NT2/D1 (cell line): ENCODE measurements around the gene NRCAM.

Source experiments
- DNase-seq: peaks from one replicate; pipeline ENCODE4 v3.0.0-alpha.2; 2011; ENCODE audit warnings: low read depth, low spot score
- H3K27me3 ChIP-seq: 2 replicates; pipeline ENCODE4 v1.6.0; 2011; ENCODE audit warnings: mild to moderate bottlenecking; ENCODE audit not compliant: insufficient read length, insufficient read depth
- H3K36me3 ChIP-seq: 2 replicates; pipeline ENCODE4 v1.6.1; 2011; ENCODE audit warnings: mild to moderate bottlenecking, low read length, mixed read lengths; ENCODE audit not compliant: insufficient read depth, insufficient read length
- H3K4me1 ChIP-seq: 2 replicates; pipeline ENCODE4 v1.5.1; 2011; ENCODE audit not compliant: insufficient read depth, insufficient read length
- H3K4me3 ChIP-seq: 2 replicates; pipeline ENCODE4 v1.5.1; 2011; ENCODE audit warnings: low read depth; ENCODE audit not compliant: insufficient read length
- H3K9ac ChIP-seq: 2 replicates; pipeline ENCODE4 v1.6.0; 2011; ENCODE audit warnings: low read depth; ENCODE audit not compliant: insufficient read length
- H3K9me3 ChIP-seq: 2 replicates; pipeline ENCODE4 v1.5.1; 2011; ENCODE audit warnings: mild to moderate bottlenecking, low read length; ENCODE audit not compliant: insufficient read depth
- SUZ12 ChIP-seq: IDR thresholded peaks from 2 replicates; pipeline ENCODE4 v1.6.1; 2011; ENCODE audit not compliant: insufficient read length, insufficient read depth; ENCODE audit errors: extremely low read depth
- YY1 ChIP-seq: IDR thresholded peaks from 2 replicates; pipeline ENCODE4 v1.6.1; 2011; ENCODE audit not compliant: insufficient read length, insufficient read depth
- ZNF274 ChIP-seq: IDR thresholded peaks from 2 replicates; pipeline ENCODE4 v1.6.1; 2011; ENCODE audit warnings: mild to moderate bottlenecking, low read depth, low read length

Gene NRCAM

DNA sequence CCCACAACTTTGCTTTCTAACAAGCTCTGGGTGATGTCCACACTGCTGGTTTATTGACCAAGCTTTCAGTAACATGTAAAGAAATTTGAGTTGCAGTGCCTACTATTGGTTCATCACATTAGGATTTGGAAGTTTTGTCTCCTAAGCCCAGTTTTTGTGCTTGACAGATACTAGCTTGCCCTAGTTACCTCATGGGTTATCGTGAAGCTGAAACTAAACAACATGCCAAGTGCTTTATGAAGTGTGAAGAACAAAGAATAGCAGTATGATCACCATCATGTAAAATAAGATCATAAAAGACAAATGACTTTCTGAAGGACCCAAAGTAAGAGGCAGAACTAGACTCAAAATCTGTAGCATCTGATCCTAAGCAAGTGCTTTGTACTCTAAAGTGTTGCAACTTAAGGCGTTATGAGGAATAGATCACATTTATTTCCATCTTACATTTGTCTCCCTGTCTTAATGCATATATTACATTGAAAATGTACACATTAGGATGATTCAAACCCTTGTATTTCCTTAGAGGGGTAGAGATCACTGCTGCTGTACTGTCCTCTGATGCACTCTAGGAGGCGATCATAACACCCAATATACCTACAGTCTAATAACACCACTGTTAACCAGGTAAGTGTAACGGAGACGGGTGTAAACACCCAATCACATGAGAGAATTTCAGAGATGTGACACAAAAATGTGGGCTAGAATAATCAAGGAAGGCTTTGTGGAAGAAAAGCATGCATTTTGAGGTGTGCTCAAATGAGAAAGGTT lies 71.3 kb downstream of the NRCAM start:
- no peaks in the 10 kb centered on the region for H3K9me3 ChIP-seq
- no peak for DNase-seq
- no peaks in the 10 kb centered on the region for H3K27me3 ChIP-seq
- H3K9ac ChIP-seq = no peak overlapping the region
- TF ChIP-seq ZNF274 = no peak
- TF ChIP-seq SUZ12 = no peak
- TF ChIP-seq YY1 = no peak
- H3K4me3 ChIP-seq = no peak overlapping the region
- H3K4me1 ChIP-seq = no peaks in the 10 kb centered on the region
- H3K36me3 ChIP-seq = no peaks in the 10 kb centered on the region

DNA sequence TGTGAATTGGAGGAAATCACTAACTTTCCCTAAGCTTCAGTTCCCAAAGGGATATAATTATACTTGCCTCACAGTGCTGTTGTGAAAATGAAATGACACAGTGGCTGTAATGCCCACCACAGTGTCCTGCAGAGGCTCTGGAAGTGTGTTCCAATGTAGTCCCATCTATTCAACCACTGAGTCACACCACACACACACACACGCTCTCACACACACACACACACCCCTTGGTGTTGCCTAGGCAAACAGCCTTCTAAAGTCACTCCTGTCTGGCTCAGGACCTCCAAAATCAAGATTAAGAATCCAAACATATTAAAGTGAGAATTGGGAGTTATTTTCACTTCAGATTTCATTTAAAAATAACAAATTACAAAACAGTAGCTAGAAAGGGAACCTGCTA lies 73.3 kb downstream of the NRCAM start:
- H3K4me1 ChIP-seq = no peaks in the 10 kb centered on the region
- H3K9ac ChIP-seq = no peak overlapping the region
- no peaks in the 10 kb centered on the region for H3K9me3 ChIP-seq

DNA sequence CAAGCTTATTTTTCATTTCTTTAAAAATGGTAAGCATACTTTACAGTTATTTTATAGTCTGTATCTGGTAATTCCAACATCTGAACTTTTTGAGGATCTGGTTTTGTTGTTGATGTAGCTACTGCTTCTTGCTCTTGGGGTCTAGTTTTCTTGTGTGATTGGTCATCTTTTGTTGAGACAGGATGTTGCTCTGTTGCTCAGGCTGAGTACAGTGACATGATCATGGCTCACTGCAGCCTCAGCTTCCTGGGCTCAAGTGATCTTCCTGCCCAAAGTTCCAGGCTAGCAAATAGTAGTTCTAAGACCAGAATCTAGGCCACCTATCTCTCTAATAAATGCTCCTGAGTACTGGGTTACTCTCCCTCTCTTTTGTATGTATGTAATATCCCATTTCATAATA lies 75.7 kb downstream of the NRCAM start:
- no peaks in the 10 kb centered on the region for H3K9me3 ChIP-seq
- H3K9ac ChIP-seq = no peak overlapping the region
- DNase-seq = no peak
- no peaks in the 10 kb centered on the region for H3K36me3 ChIP-seq
- H3K27me3 ChIP-seq = no peaks in the 10 kb centered on the region
- TF ChIP-seq ZNF274 = no peak
- TF ChIP-seq YY1 = no peak
- no peak for TF ChIP-seq SUZ12
- H3K4me1 ChIP-seq = no peaks in the 10 kb centered on the region
- H3K4me3 ChIP-seq = no peak overlapping the region

More for the DNA sequence above, 73.3 kb downstream of the NRCAM start:
- DNase-seq = no peak
- TF ChIP-seq SUZ12 = no peak
- no peak for TF ChIP-seq YY1
- H3K27me3 ChIP-seq = no peaks in the 10 kb centered on the region
- no peaks in the 10 kb centered on the region for H3K36me3 ChIP-seq
- no peak overlapping the region for H3K4me3 ChIP-seq

DNA sequence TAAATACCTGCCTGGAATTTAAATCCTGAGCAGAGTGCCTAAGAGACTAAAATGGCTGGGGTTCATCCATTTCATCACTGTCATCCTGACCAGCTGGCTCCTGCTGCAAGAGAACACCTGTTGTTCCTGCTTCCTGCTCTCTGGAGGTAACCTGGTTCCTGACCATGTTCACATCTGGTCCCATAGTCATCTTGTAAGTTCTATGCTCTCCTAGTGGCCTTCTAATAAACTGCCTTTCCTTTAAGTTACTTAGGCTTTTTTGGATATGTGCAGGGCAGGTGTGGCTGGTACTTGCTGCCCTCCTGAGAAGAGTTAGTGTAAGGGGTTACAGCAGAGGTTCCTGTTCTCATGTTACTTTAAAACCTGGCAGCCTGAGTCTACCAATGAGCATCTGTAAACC lies 80.0 kb downstream of the NRCAM start:
- no peak for DNase-seq
- Histone ChIP-seq H3K9me3 (no peaks in the 10 kb centered on the region), H3K4me3 (no peak overlapping the region), H3K4me1 (no peaks in the 10 kb centered on the region), H3K9ac (no peak overlapping the region), H3K27me3 (no peaks in the 10 kb centered on the region), H3K36me3 (no peaks in the 10 kb centered on the region)
- no peak for TF ChIP-seq YY1
- no peak for TF ChIP-seq SUZ12
- TF ChIP-seq ZNF274 = no peak

DNA sequence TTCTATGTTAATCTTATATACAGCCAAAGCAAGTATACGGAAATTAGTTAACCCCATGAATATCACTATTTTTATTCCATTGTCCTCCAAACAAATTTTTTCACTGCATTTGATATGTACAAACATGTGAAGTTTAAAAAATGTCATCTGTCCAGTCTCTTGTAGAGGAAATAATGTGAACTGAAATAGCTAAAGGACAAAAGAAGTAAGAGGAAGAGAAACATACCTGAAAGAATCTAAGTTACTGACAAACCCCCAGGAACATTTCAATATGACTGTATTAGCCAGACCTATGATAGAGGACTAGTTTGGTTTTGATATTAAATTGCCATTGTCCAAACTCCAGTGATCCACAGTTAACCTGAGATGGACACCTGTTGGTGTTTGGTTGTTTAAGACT lies 80.6 kb downstream of the NRCAM start:
- H3K27me3 ChIP-seq = no peaks in the 10 kb centered on the region
- H3K9ac ChIP-seq = no peak overlapping the region
- no peaks in the 10 kb centered on the region for H3K36me3 ChIP-seq
- H3K4me1 ChIP-seq = no peaks in the 10 kb centered on the region
- H3K9me3 ChIP-seq = no peaks in the 10 kb centered on the region
- TF ChIP-seq ZNF274 (no peak), SUZ12 (no peak), YY1 (no peak)
- no peak for DNase-seq
- H3K4me3 ChIP-seq = no peak overlapping the region

DNA sequence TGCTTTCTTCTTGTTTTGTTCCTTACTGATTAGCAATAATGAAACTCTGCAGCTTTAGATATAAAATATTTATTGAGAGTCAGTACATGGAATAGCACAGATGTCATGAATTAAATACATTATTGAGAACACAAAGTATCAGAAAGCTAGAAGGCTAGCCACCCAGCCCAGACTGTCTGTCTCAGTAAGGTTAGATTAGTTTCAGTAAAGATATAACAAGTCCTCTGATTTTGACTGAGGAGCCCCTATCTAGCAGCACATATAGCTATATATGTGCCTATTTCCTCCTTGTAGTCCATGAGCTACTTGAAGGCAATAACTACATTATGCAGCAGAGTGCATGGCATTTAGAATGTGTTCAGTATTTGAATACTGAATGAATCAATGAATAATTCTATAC lies 81.3 kb downstream of the NRCAM start:
- Histone ChIP-seq H3K4me3 (no peak overlapping the region), H3K9me3 (no peaks in the 10 kb centered on the region), H3K36me3 (no peaks in the 10 kb centered on the region), H3K27me3 (no peaks in the 10 kb centered on the region), H3K4me1 (no peaks in the 10 kb centered on the region), H3K9ac (no peak overlapping the region)
- no peak for TF ChIP-seq ZNF274
- no peak for TF ChIP-seq YY1
- no peak for DNase-seq

DNA sequence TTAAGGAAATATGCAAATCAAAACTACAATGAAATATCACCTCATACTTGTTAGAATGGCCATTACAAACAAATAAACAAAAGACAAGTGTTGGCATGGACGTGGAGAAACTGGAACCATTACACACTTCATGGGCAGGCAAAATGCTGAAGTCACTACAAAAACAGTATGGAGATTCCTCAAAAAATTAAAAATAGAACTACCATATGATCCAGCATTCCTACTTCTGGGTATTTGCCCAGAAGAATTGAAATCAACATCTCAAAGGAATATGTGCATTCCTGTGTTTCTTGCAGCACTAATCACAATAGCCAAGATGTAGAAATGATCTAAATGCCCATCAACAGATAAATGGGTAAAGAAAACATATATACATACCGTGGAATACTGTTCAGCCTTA lies 83.6 kb downstream of the NRCAM start:
- Histone ChIP-seq H3K4me1 (no peaks in the 10 kb centered on the region), H3K9me3 (no peaks in the 10 kb centered on the region), H3K9ac (no peak overlapping the region), H3K27me3 (no peaks in the 10 kb centered on the region), H3K36me3 (no peaks in the 10 kb centered on the region), H3K4me3 (no peak overlapping the region)
- no peak for TF ChIP-seq SUZ12
- no peak for TF ChIP-seq YY1
- DNase-seq = no peak
